Sigmoid colon (tissue), 7 donors: ENCODE data around the gene GRID2. TPM values are rescaled to one million over a fixed set of nuclear protein-coding genes. Genes with fewer than 3 reads are reported as not detected.

ENCODE experiments used
- DNase-seq: peaks from one replicate; pipeline ENCODE4 v3.0.0-alpha.2; 2019
- H3K27ac ChIP-seq, 4 donors: fragments of 200-600 bp; sonication (generic); one replicate each; pipeline ENCODE4 v1.5.1; 2016 to 2019; ENCODE audit warnings: mild to moderate bottlenecking in 1 of 4
- H3K27me3 ChIP-seq, 3 donors: fragments of 200-600 bp; sonication (generic); one replicate each; pipeline ENCODE4 v1.5.1; 2019; ENCODE audit warnings: mild to moderate bottlenecking in 1 of 3
- H3K36me3 ChIP-seq, 4 donors: fragments of 200-600 bp; sonication (generic); one replicate each; pipeline ENCODE4 v1.5.1; 2016 to 2019
- H3K4me1 ChIP-seq, 4 donors: fragments of 200-600 bp; sonication (generic); one replicate each; pipeline ENCODE4 v1.5.1; 2017 to 2019
- H3K4me3 ChIP-seq, 4 donors: fragments of 200-600 bp; sonication (generic); one replicate each; pipeline ENCODE4 v1.5.1; 2017 to 2019; ENCODE audit warnings: mild to moderate bottlenecking in 2 of 4, moderate library complexity in 1 of 4
- H3K9me3 ChIP-seq, 4 donors: fragments of 200-600 bp in 3 of 4; sonication (generic) in 3 of 4; one replicate each; pipeline versions ENCODE4 v1.5.1 to v1.6.1; 2013 to 2019
- EP300 ChIP-seq, 4 donors: sonication (generic); formaldehyde crosslinking; IDR thresholded peaks; one replicate each; pipeline ENCODE4 v1.6.1; 2017; ENCODE audit warnings: antibody characterized with exemption in 4 of 4
- POLR2A ChIP-seq, 2 donors: fragments of 450-650 bp; IDR thresholded peaks; one replicate each; pipeline ENCODE4 v1.6.1; 2016; ENCODE audit warnings: antibody characterized with exemption in 2 of 2, mild to moderate bottlenecking in 2 of 2, moderate library complexity in 2 of 2
- POLR2AphosphoS5 ChIP-seq, 4 donors: sonication (generic); formaldehyde crosslinking; IDR thresholded peaks; one replicate each; pipeline ENCODE4 v1.6.1; 2017; ENCODE audit warnings: antibody characterized with exemption in 4 of 4
- WGBS, 2 donors: extraction: QIAGEN DNeasy Blood & Tissue Kit; methylation state at CpG; one replicate each; pipeline ENCODE4 v1.1.7; 2013; 5-methylcytosine and 5-hydroxymethylcytosine counted together
- intact Hi-C: fragments of 100-400 bp; cut with DNase I; formaldehyde crosslinking; loops from one replicate; pipeline ENCODE4 v1.15.1; 2023
- polyA plus RNA-seq, 3 donors: library from polyadenylated mRNA; stranded (reverse); fragments of 200-250 nt; gene quantifications; one replicate each; pipeline ENCODE4 v1.2.3, GENCODE V29; 2013
- total RNA-seq, 4 donors: library from RNA; depleted of rRNA; stranded (reverse); fragments of >200 nt; gene quantifications; one replicate each; pipeline ENCODE4 v1.1.0, GENCODE V29; 2016
- TF ChIP-seq, protein P1 (sequence below), 4 experiments: fragments of 450-650 bp in 3 of 4; fragments of 200-600 bp in 1 of 4; IDR thresholded peaks; one replicate each; pipeline ENCODE4 v1.5.1; 2016 to 2019; ENCODE audit warnings: antibody characterized with exemption in 4 of 4, mild to moderate bottlenecking in 3 of 4, moderate library complexity in 2 of 4
- donor health status: healthy with polysubstance abuse.
- donor health status: Bipolar disorder and iron deficiency.
- donor health status: healthy.

Gene GRID2
- total and polyA plus RNA-seq, 7 donors, result 0.04 to 1.9 (median 0.28) TPM; not detected in 2

GRCh38 chr4:93731456-93731855, 1427.7 kb downstream of the GRID2 start:
- Histone ChIP-seq H3K4me1 (no peaks in the 10 kb centered on the region), H3K27me3 (no peaks in the 10 kb centered on the region), H3K36me3 (no peaks in the 10 kb centered on the region), H3K27ac (no peak overlapping the region), H3K4me3 (no peak overlapping the region), H3K9me3 (no peaks in the 10 kb centered on the region)
- intact Hi-C loops, result no loop called here
- no peak for DNase-seq
- TF ChIP-seq EP300 (IDR thresholded peaks at IDR 0.05) (no peak), POLR2A (IDR thresholded peaks at IDR 0.05) (no peak), POLR2AphosphoS5 (IDR thresholded peaks at IDR 0.05) (no peak)
- TF ChIP-seq, protein P1, sequence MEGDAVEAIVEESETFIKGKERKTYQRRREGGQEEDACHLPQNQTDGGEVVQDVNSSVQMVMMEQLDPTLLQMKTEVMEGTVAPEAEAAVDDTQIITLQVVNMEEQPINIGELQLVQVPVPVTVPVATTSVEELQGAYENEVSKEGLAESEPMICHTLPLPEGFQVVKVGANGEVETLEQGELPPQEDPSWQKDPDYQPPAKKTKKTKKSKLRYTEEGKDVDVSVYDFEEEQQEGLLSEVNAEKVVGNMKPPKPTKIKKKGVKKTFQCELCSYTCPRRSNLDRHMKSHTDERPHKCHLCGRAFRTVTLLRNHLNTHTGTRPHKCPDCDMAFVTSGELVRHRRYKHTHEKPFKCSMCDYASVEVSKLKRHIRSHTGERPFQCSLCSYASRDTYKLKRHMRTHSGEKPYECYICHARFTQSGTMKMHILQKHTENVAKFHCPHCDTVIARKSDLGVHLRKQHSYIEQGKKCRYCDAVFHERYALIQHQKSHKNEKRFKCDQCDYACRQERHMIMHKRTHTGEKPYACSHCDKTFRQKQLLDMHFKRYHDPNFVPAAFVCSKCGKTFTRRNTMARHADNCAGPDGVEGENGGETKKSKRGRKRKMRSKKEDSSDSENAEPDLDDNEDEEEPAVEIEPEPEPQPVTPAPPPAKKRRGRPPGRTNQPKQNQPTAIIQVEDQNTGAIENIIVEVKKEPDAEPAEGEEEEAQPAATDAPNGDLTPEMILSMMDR (IDR thresholded peaks at IDR 0.05), result no peak
- 81 to 95% methylated on average over 1 of the region's 1 CpG for WGBS, 2 donors

- H3K36me3 ChIP-seq, result no peaks in the 10 kb centered on the region
- no peaks in the 10 kb centered on the region for H3K27me3 ChIP-seq
- H3K27ac ChIP-seq, result no peak overlapping the region
- 85 to 93% methylated on average over 1 of the region's 1 CpG for WGBS, 2 donors
- H3K9me3 ChIP-seq, result no peaks in the 10 kb centered on the region
- H3K4me1 ChIP-seq, result no peaks in the 10 kb centered on the region
- intact Hi-C loops, result no loop called here
- no peak overlapping the region for H3K4me3 ChIP-seq
- TF ChIP-seq, protein P1 (IDR thresholded peaks at IDR 0.05), result no peak
- TF ChIP-seq POLR2AphosphoS5 (IDR thresholded peaks at IDR 0.05) (no peak), POLR2A (IDR thresholded peaks at IDR 0.05) (no peak), EP300 (IDR thresholded peaks at IDR 0.05) (no peak)
- DNase-seq, result no peak
These were observed 1428.7 kb downstream of the GRID2 start for GRCh38 chr4:93732509-93732908.

GRCh38 chr4:93740890-93741289, 1437.1 kb downstream of the GRID2 start:
- H3K27ac ChIP-seq, result no peak overlapping the region
- H3K27me3 ChIP-seq, result no peaks in the 10 kb centered on the region
- H3K4me1 ChIP-seq, result no peaks in the 10 kb centered on the region
- H3K9me3 ChIP-seq, result peaks cover 0 to 3% (median 0%) of the 10 kb centered on the region in 4 donors
- intact Hi-C loops, result no loop called here
- DNase-seq, result no peak
- TF ChIP-seq EP300 (IDR thresholded peaks at IDR 0.05), result no peak
- TF ChIP-seq, protein P1 (IDR thresholded peaks at IDR 0.05), result no peak
- TF ChIP-seq POLR2AphosphoS5 (IDR thresholded peaks at IDR 0.05), result no peak
- no peak for TF ChIP-seq POLR2A (IDR thresholded peaks at IDR 0.05)
- no peaks in the 10 kb centered on the region for H3K36me3 ChIP-seq
- no peak overlapping the region for H3K4me3 ChIP-seq

DNA sequence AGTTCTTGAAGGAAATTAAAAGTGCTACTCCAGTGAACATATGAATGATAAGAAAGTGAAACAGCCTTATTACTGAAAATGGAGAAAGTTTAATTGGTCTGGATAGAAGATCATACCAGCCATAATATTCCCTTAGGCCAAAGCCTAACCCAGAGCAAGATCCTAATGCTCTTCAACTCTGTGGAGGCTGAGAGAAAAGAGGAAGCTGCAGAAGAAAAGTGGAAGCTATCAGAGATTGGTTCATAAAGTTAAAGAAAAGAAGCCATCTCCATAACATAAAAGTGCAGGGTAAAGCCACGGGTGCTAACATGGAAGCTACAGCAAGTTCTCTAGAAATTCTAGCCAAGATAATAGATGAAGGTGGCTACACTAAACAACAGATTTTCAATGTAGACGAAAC, 1439.3 kb downstream of the GRID2 start:
- intact Hi-C loops, result no loop called here

GRCh38 chr4:93743635-93744034, 1439.9 kb downstream of the GRID2 start:
- no peak overlapping the region for H3K27ac ChIP-seq
- TF ChIP-seq POLR2AphosphoS5 (IDR thresholded peaks at IDR 0.05) (no peak), EP300 (IDR thresholded peaks at IDR 0.05) (no peak), POLR2A (IDR thresholded peaks at IDR 0.05) (no peak)
- TF ChIP-seq, protein P1 (IDR thresholded peaks at IDR 0.05), result no peak
- H3K9me3 ChIP-seq, result peaks cover 0 to 3% (median 0%) of the 10 kb centered on the region in 4 donors
- 95 to 98% methylated on average over 1 of the region's 1 CpG for WGBS, 2 donors
- no peaks in the 10 kb centered on the region for H3K27me3 ChIP-seq
- no peak overlapping the region for H3K4me3 ChIP-seq
- H3K36me3 ChIP-seq, result no peaks in the 10 kb centered on the region
- no peak for DNase-seq
- intact Hi-C loops, result no loop called here
- no peaks in the 10 kb centered on the region for H3K4me1 ChIP-seq

More for the DNA sequence above, 1439.3 kb downstream of the GRID2 start:
- Histone ChIP-seq H3K27ac (no peak overlapping the region), H3K36me3 (no peaks in the 10 kb centered on the region), H3K4me1 (no peaks in the 10 kb centered on the region), H3K4me3 (no peak overlapping the region), H3K27me3 (no peaks in the 10 kb centered on the region), H3K9me3 (peaks cover 0 to 3% (median 0%) of the 10 kb centered on the region in 4 donors)
- TF ChIP-seq POLR2A (IDR thresholded peaks at IDR 0.05) (no peak), POLR2AphosphoS5 (IDR thresholded peaks at IDR 0.05) (no peak)
- no peak for DNase-seq
- 81 to 93% methylated on average over 2 of the region's 2 CpGs for WGBS, 2 donors
